GM12878 (cell line): ENCODE measurements around the gene TGM2. TPM values are rescaled to one million over a fixed set of nuclear protein-coding genes. Genes with fewer than 3 reads are reported as not detected.

ENCODE experiments used
- ATAC-seq: fragments of 200-7000 bp; cut with Tn5 transposase; 3 replicates; pipeline ENCODE4 v1.9.1; 2020; ENCODE audit warnings: mild to moderate bottlenecking, moderate library complexity
- BruUV-seq: library from RNA; stranded (reverse); fragments of 400-500 nt; replicated peaks from 2 replicates; lab custom pipeline; 2021; lab: Mats Ljungman, UMichigan
- CTCF ChIA-PET: fragments of 300-600 bp; sonication (Branson Sonifier 250); formaldehyde crosslinking; extraction: SDS; loops from one replicate; lab custom pipeline; 2021; ENCODE audit warnings: inconsistent platforms; lab: Yijun Ruan, JAX
- POLR2A ChIA-PET: fragments of 350-600 bp; formaldehyde crosslinking; extraction: SDS; loops from one replicate; lab custom pipeline; 2021; ENCODE audit warnings: inconsistent platforms; lab: Charles Lee
- RAD21 ChIA-PET: fragments of 300-600 bp; sonication (Branson Sonifier 250); formaldehyde crosslinking; loops from one replicate; lab custom pipeline; 2023; ENCODE audit warnings: antibody characterized with exemption; ENCODE audit not compliant: unreplicated experiment; lab: Charles Lee
- SMC1A ChIA-PET: fragments of 300-600 bp; sonication (Branson Sonifier 250); formaldehyde crosslinking; loops from one replicate; lab custom pipeline; 2023; ENCODE audit not compliant: unreplicated experiment, uncharacterized antibody; lab: Charles Lee
- DNase-seq: peaks from one replicate; pipeline ENCODE4 v3.0.0-alpha.2; 2011; ENCODE audit warnings: low read depth, low spot score
- FAIRE-seq: peaks from 3 replicates; lab custom pipeline; 2011; peaks lifted over from hg19 to GRCh38; lab: Jason Lieb, UNC
- H2AFZ ChIP-seq: 2 replicates; pipeline ENCODE4 v1.6.0; 2011; ENCODE audit warnings: low read depth, low read length, control low read depth; ENCODE audit not compliant: control insufficient read depth
- H3K27ac ChIP-seq: 2 replicates; pipeline ENCODE4 v1.5.1; 2011; ENCODE audit warnings: control low read depth; ENCODE audit not compliant: control insufficient read depth, insufficient read depth
- H3K27me3 ChIP-seq, 2 experiments: replicated peaks in 1 of 2; 2 replicates each; pipeline versions ENCODE4 v1.6.0 to v1.6.1; 2011; ENCODE audit warnings: low read length in 1 of 2; ENCODE audit not compliant: control insufficient read depth in 2 of 2, insufficient read depth in 2 of 2
- H3K36me3 ChIP-seq, 2 experiments: 2 replicates each; pipeline ENCODE4 v1.5.1; 2011; ENCODE audit warnings: low read length in 1 of 2; ENCODE audit not compliant: control insufficient read depth in 2 of 2, insufficient read depth in 2 of 2
- H3K4me1 ChIP-seq: 2 replicates; pipeline ENCODE4 v1.6.1; 2011; ENCODE audit warnings: mild to moderate bottlenecking, low read length, moderate library complexity, mixed read lengths; ENCODE audit not compliant: control insufficient read depth, insufficient read depth
- H3K4me2 ChIP-seq: 2 replicates; pipeline ENCODE4 v1.6.0; 2011; ENCODE audit warnings: control low read depth; ENCODE audit not compliant: control insufficient read depth, insufficient read depth
- H3K4me3 ChIP-seq: fragments of 200-600 bp; sonication (generic); 2 replicates; pipeline ENCODE4 v1.5.1; 2016
- H3K79me2 ChIP-seq: 2 replicates; pipeline ENCODE4 v1.6.0; 2011; ENCODE audit warnings: low read length; ENCODE audit not compliant: control insufficient read depth, insufficient read depth
- H3K9ac ChIP-seq: 2 replicates; pipeline ENCODE4 v1.8.0; 2011; ENCODE audit warnings: low read length, control low read depth, mixed read lengths; ENCODE audit not compliant: control insufficient read depth, insufficient read depth
- H3K9me3 ChIP-seq: replicated peaks from 3 replicates; pipeline ENCODE4 v1.5.1; 2011; ENCODE audit warnings: mild to moderate bottlenecking, low read length; ENCODE audit not compliant: control insufficient read depth, insufficient read depth
- H4K20me1 ChIP-seq: 2 replicates; pipeline ENCODE4 v1.6.0; 2011; ENCODE audit not compliant: control insufficient read depth, insufficient read depth
- BRCA1 ChIP-seq: IDR thresholded peaks from 2 replicates; pipeline ENCODE4 v1.6.1; 2011; ENCODE audit warnings: low read depth, low read length, improper control_type of control experiment
- CEBPZ ChIP-seq: fragments of 150-350 bp; IDR thresholded peaks from 2 replicates; pipeline ENCODE4 v1.6.1; 2016; ENCODE audit warnings: low read depth, low read length
- IKZF2 ChIP-seq, 2 experiments: fragments of 450-650 bp; IDR thresholded peaks; 2 replicates each; pipeline ENCODE4 v1.6.1; 2017; ENCODE audit warnings: mild to moderate bottlenecking in 2 of 2, moderate library complexity in 2 of 2
- NFXL1 ChIP-seq: fragments of 450-650 bp; IDR thresholded peaks from 2 replicates; pipeline ENCODE4 v1.6.1; 2017; ENCODE audit warnings: antibody characterized with exemption, mild to moderate bottlenecking, borderline replicate concordance
- NR2C1 ChIP-seq: fragments of 450-650 bp; IDR thresholded peaks from 2 replicates; pipeline ENCODE4 v1.6.1; 2017; ENCODE audit warnings: antibody characterized with exemption, mild to moderate bottlenecking, moderate library complexity
- NR2F1 ChIP-seq: fragments of 450-650 bp; conservative IDR thresholded peaks from 2 replicates; pipeline ENCODE4 v1.6.1; 2017; ENCODE audit warnings: mild to moderate bottlenecking
- PKNOX1 ChIP-seq: fragments of 450-650 bp; IDR thresholded peaks from 2 replicates; pipeline ENCODE4 v1.6.1; 2016; ENCODE audit warnings: mild to moderate bottlenecking
- RAD51 ChIP-seq: fragments of 450-650 bp; IDR thresholded peaks from 2 replicates; pipeline ENCODE4 v1.6.1; 2016; ENCODE audit warnings: moderate library complexity, mild to moderate bottlenecking, inconsistent platforms
- RCOR1 ChIP-seq: conservative IDR thresholded peaks from 2 replicates; pipeline ENCODE4 v1.6.1; 2012; ENCODE audit warnings: low read depth, low read length, improper control_type of control experiment
- RFX5 ChIP-seq: IDR thresholded peaks from 2 replicates; pipeline ENCODE4 v1.6.1; 2011; ENCODE audit warnings: low read depth, low read length, improper control_type of control experiment
- SP1 ChIP-seq: IDR thresholded peaks from one replicate; pipeline ENCODE4 v1.6.1; 2011; ENCODE audit warnings: low read depth, low read length
- STAT1 ChIP-seq: fragments of 450-650 bp; conservative IDR thresholded peaks from 2 replicates; pipeline ENCODE4 v1.6.1; 2014; ENCODE audit warnings: antibody characterized with exemption, mild to moderate bottlenecking
- ZBTB33 ChIP-seq: fragments of 450-650 bp; IDR thresholded peaks from 2 replicates; pipeline ENCODE4 v1.6.1; 2017; ENCODE audit warnings: mild to moderate bottlenecking
- WGBS: methylation state at CpG from one replicate; pipeline ENCODE4 v1.1.6; 2016; ENCODE audit warnings: low lambda C conversion rate; ENCODE audit not compliant: insufficient replicate concordance, insufficient coverage; ENCODE audit errors: missing lambda C conversion rate; 5-methylcytosine and 5-hydroxymethylcytosine counted together
- in situ Hi-C: fragments of 300-500 bp; cut with MboI; formaldehyde crosslinking; loops from 9 replicates; pipeline ENCODE4 v1.14.3; 2018; ENCODE audit warnings: mixed read lengths
- intact Hi-C: fragments of 100-400 bp; cut with micrococcal nuclease; formaldehyde crosslinking; loops from one replicate; pipeline ENCODE4 v1.14.2; 2022; ENCODE audit not compliant: unreplicated experiment
- polyA plus RNA-seq, 11 experiments: library from polyadenylated mRNA; depleted of rRNA in 4 of 11; unstranded in 6 of 11; stranded (reverse) in 5 of 11; fragments of >200 nt; fragmentation: Nextera tagmentation in 4 of 11; fragmentation: Illumina TruSeq in 1 of 11; extraction: Ambion mirVana in 4 of 11; extraction: Trizol in 1 of 11; gene quantifications; 1 replicate in 1 of 11; 2 replicates in 10 of 11; pipeline versions ENCODE4 v1.2.1 to v1.2.3, GENCODE V29; 2011 to 2016; ENCODE audit warnings: inconsistent platforms in 2 of 11, missing spikeins in 2 of 11, low read depth in 1 of 11
- total RNA-seq, 4 experiments: library from RNA; depleted of rRNA in 3 of 4; stranded (reverse); fragments of >200 nt in 3 of 4; fragmentation: Illumina TruSeq in 1 of 4; extraction: Trizol in 1 of 4; gene quantifications; 2 replicates each; pipeline versions ENCODE4 v1.2.1 to v1.2.3, GENCODE V29; 2013 to 2021
- TF ChIP-seq, protein P1 (sequence below): fragments of 450-650 bp; conservative IDR thresholded peaks from 2 replicates; pipeline ENCODE4 v1.6.1; 2017; ENCODE audit warnings: mild to moderate bottlenecking, moderate library complexity

TGM2 gene
- total and polyA plus RNA-seq, 10 of the 15 experiments (the other 5 are each of a cell fraction or from before 2014, with no cell fraction given) = 0.11 to 1.9 (median 0.51) TPM

- Histone ChIP-seq H3K4me1 (peaks cover 17% of the 10 kb centered on the region), H2AFZ (peak overlapping the region; percentile 15; the same call in 1 of the 2 replicates), H3K4me2 (no peak overlapping the region), H3K36me3 (no peaks in the 10 kb centered on the region), H3K27ac (no peak overlapping the region), H3K4me3 (no peak overlapping the region), H3K9me3 (no peaks in the 10 kb centered on the region), H4K20me1 (no peaks in the 10 kb centered on the region), H3K27me3 (no peaks in the 10 kb centered on the region; a peak in 1 of 4 replicates), H3K9ac (no peak overlapping the region; the same call in 1 of the 2 replicates), H3K79me2 (no peaks in the 10 kb centered on the region)
- SMC1A ChIA-PET = interaction anchor here (0.8 to 10.1 kb wide), 6 partner anchors 8 to 110 kb away, joined by 3 to 117 read pairs (median 6); no protein-coding TSS in a partner anchor
- FAIRE-seq = no peak
- CTCF ChIA-PET = interaction anchor here (1.3 to 4.2 kb wide), 7 partner anchors 52 to 118 kb away, joined by 4 to 39 read pairs (median 14); no protein-coding TSS in a partner anchor
- POLR2A ChIA-PET = no interaction called here
- 56% methylated on average over 7 of the region's 8 CpGs for WGBS
- BruUV-seq = no TSS peak
- ATAC-seq = no peak
- no peak for DNase-seq
- RAD21 ChIA-PET = interaction anchor here (1.0 to 5.2 kb wide), 3 partner anchors 52 to 111 kb away, joined by 3 to 39 read pairs (median 4); no protein-coding TSS in a partner anchor
- in situ Hi-C loops (loop anchor here (25.0 kb wide), 1 partner anchor 107 kb away; no protein-coding TSS in a partner anchor), intact Hi-C loops (loop anchor here (5.0 kb wide), 2 partner anchors 53 to 607 kb away; no protein-coding TSS in a partner anchor)
- 0 out of 2 replicates have a peak, but pooled peaks have one; percentile 8 for TF ChIP-seq NR2C1
- no peak for TF ChIP-seq SP1
- no peak for TF ChIP-seq CEBPZ
- TF ChIP-seq RAD51 = no peak
- TF ChIP-seq ZBTB33 = no peak
- TF ChIP-seq IKZF2 (IDR thresholded peaks at IDR 0.05) = no peak
- no peak for TF ChIP-seq PKNOX1
- no peak for TF ChIP-seq RCOR1
- no peak for TF ChIP-seq BRCA1
- TF ChIP-seq STAT1 = no peak
- no peak for TF ChIP-seq NFXL1
- TF ChIP-seq RFX5 = no peak
- peak; percentile 33; the same call in 1 of the 2 replicates for TF ChIP-seq NR2F1
- TF ChIP-seq, protein P1, sequence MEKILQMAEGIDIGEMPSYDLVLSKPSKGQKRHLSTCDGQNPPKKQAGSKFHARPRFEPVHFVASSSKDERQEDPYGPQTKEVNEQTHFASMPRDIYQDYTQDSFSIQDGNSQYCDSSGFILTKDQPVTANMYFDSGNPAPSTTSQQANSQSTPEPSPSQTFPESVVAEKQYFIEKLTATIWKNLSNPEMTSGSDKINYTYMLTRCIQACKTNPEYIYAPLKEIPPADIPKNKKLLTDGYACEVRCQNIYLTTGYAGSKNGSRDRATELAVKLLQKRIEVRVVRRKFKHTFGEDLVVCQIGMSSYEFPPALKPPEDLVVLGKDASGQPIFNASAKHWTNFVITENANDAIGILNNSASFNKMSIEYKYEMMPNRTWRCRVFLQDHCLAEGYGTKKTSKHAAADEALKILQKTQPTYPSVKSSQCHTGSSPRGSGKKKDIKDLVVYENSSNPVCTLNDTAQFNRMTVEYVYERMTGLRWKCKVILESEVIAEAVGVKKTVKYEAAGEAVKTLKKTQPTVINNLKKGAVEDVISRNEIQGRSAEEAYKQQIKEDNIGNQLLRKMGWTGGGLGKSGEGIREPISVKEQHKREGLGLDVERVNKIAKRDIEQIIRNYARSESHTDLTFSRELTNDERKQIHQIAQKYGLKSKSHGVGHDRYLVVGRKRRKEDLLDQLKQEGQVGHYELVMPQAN = no peak
Observed at GRCh38 chr20:38168791-38169589, 3.9 kb upstream of the TGM2 start.
